ENCODE data around the gene FNDC10.
"Not testable (repeated sequence)": the region's sequence is repeated elsewhere in the genome, so short reads cannot be mapped to it uniquely, and the experiment has no call there.

FNDC10 gene

GRCh38 chr1:1599935-1600860 is at the start of gene FNDC10:
TSS of gene FNDC10 (minus strand) at chr1:1600135. CDS start at chr1:1600015, 120 bp downstream.
- no peak for DNase-seq (ENCODE audit: low spot score)

DNA sequence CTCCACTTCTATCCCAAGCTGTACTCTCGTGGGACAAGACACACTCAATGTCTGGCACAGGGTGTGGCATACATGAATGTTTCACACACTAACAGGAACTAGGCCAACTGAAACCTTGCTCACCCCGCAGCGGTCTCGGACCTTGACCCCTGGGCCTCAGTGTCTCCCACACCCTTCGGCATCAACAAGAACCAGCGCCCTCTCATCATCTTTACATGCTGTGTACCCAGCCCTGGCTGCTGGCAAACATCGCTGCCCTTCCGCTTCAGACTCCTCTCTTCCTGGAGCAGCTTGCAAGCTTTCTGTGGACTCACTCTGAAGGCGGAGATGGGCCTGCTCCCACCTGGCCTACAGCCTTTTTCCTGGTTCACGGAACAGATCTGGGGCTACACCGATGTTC is 48.3 kb upstream of the FNDC10 start:
- not testable (repeated sequence) for DNase-seq (ENCODE audit: low spot score)

- not testable (repeated sequence) for DNase-seq (ENCODE audit: low spot score)
Measured at GRCh38 chr1:1647567-1648241, 47.8 kb upstream of the FNDC10 start.

- DNase-seq (ENCODE audit: low spot score), result not testable (repeated sequence)
Measured at GRCh38 chr1:1646326-1646725, 46.4 kb upstream of the FNDC10 start.

- DNase-seq (ENCODE audit: low spot score), result not testable (repeated sequence)
Measured at GRCh38 chr1:1640711-1641461, 41.0 kb upstream of the FNDC10 start.

GRCh38 chr1:1640081-1640480 is 40.1 kb upstream of the FNDC10 start:
- not testable (repeated sequence) for DNase-seq (ENCODE audit: low spot score)

- not testable (repeated sequence) for DNase-seq (ENCODE audit: low spot score)
Measured at GRCh38 chr1:1639368-1639767, 39.4 kb upstream of the FNDC10 start.

- DNase-seq (ENCODE audit: low spot score), result not testable (repeated sequence)
Measured at GRCh38 chr1:1638528-1638927, 38.6 kb upstream of the FNDC10 start.

DNA sequence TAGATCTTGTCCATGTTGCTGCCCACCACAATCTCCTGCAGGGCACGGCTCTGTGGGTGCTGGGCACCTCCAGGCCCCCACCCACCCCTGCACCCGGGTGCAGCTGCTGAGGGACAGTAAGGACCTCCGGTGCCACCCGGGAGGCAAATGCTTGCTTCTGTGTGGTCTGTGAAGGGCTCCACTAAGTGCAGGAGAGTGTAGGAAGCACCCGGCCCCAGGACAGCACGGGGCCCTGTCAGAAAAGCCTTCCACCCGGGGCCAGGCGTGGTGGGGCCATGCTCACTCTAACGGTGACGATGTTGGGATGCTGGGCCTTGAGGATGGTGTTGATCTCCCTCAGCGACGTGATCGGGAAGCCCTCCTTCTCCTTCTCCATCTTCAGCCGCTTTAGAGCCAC is 37.5 kb upstream of the FNDC10 start:
- not testable (repeated sequence) for DNase-seq (ENCODE audit: low spot score)

DNA sequence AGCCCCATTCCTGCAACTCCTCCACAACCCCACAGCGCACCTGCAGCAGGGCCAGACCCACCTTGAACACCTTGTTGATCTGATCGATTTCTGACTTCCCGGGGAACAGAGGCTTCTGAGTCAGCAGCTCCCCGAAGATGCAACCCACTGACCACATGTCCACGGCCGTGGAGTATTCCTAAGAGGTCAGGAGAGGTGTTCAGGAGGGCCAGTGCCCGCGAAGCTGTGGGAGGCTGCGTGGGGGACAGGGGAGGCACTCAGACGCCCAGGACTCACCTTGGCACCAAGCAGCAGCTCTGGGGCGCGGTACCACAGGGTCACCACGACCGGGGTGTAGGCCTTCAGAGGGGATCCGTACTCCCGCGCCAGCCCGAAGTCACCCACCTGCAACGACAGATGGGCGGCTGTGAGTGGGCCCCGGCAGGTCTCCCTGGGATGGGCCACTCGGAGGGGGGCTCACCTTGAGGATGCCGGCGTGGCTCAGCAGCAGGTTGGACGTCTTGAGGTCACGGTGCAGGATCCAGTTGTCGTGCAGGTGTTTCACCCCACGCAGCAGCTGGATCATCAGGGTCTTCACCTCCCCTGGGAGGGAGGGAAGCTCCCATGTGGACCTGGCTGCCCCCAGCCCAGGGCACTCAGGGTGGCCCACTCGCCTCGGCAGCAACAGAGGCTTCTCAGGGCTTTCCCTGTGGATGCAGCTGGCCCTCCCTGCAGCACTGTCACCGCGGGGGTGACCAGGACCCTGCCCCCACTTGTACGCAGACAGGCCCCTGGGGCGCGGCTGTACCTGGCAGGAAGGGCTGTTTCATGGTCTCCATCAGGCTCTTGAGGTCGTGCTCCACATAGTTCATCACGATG is 36.9 kb upstream of the FNDC10 start:
- not testable (repeated sequence) for DNase-seq (ENCODE audit: low spot score)

DNA sequence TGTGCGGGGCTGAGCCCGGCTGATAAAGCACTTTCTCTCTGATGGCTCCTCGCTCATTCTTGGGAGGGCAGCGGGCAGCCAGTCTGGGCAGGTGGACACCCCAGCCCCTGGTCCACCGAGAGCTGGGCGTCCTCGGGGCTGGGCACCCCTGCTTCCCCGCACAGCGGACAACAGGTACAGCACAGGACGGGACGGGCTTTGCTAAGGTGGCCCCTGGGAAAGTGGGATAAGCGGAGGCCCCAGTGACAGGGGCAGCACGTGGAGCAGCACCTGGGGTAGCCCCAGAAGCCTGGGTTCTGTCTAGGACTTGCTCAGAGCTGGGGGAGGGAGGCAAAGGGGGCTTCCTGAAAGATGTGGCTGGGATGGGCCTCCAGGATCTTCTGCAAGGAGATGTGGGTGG is 34.7 kb upstream of the FNDC10 start:
- DNase-seq (ENCODE audit: low spot score), result not testable (repeated sequence)

- DNase-seq (ENCODE audit: low spot score), result not testable (repeated sequence)
Measured at GRCh38 chr1:1633409-1633808, 33.5 kb upstream of the FNDC10 start.

GRCh38 chr1:1631782-1632420 is 32.0 kb upstream of the FNDC10 start, which contains the start of gene MMP23B:
TSS of gene MMP23B (plus strand) at chr1:1632173. CDS start at chr1:1632219, 46 bp downstream.
- DNase-seq (ENCODE audit: low spot score), result no peak

DNA sequence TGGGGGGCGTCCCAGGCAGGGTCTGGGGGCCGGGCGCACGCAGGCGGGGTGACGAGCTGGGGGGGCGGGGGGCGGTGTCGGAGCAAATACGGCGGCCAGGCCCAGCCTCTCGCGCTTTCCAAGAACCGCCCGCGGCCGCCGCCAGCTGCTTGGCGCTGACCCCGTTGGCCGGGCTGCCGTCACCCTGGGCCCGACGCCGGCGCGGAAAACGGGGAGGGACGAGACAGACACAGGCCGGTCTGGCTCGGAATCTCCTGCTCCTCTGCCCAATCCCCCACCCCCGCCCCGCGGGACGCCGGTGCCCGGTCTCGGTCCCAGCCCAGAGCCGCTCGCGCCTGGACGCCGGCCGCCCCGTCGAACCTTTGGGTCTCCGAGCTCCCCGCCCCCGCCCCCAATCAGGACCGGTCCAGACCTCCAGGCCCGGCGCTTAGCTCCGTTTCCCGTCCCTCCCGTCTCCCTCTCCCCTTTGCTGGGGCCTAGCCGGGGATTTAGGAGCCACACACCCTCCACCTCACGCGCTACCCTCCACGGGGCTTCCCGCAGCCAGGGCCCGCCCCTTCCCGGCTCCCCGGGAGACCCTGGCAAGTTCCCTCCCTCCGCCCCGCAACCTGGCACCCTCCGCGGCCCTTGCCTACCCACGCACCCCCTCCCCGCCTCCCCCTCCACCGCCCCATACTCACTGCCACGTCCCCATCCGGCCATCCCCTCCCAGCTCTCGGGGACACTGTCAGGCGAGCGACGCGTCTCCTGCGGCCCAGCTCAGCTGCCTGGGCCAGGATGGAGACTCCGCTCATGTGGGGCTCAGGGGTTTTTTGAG is 31.2 kb upstream of the FNDC10 start:
- DNase-seq (ENCODE audit: low spot score), result peak; percentile 33

GRCh38 chr1:1630191-1630964 is 30.4 kb upstream of the FNDC10 start:
- no peak for DNase-seq (ENCODE audit: low spot score)

- no peak for DNase-seq (ENCODE audit: low spot score)
Measured at GRCh38 chr1:1629430-1630190, 29.7 kb upstream of the FNDC10 start.

DNA sequence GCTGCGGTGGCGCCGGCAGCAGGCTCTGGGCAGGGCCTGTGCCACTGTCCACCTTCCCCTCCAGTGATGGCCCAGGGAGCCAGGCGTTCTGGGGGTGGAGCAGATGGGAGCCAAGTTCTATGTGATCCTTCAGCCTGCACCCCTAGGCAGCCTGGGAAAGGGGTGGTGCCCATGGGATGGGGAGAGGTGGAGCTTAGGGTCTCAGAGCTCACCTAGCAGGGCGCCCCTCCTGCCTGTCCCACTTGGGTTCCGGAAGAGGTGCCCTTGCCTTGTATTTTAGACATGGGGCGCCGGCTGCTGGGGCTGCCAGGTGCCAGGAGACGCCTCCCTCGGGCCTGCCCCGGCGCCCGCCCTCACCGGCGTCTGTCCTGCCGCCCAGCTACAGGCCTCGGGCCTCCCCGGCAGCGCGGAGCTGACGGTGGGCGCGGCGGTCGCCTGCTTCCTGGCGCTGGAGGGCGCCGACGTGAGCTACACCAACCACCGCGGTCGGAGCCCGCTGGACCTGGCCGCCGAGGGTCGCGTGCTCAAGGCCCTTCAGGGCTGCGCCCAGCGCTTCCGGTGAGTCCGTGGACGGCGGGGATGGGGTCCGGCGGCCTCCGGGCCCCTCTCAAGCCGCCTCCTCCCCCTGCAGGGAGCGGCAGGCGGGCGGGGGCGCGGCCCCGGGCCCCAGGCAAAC is 29.0 kb upstream of the FNDC10 start:
- DNase-seq (ENCODE audit: low spot score), result no peak
